Tibial nerve (tissue), 4 donors: ENCODE results near the gene ZBTB49. TPM values are rescaled to one million over a fixed set of nuclear protein-coding genes. Genes with fewer than 3 reads are reported as not detected.
"Not testable (repeated sequence)": the region's sequence is repeated elsewhere in the genome, so short reads cannot be mapped to it uniquely, and the experiment has no call there.

Experiments used
- DNase-seq, 2 donors: peaks; one replicate each; pipeline ENCODE4 v3.0.0-alpha.2; 2019; ENCODE audit warnings: low spot score in 2 of 2
- H3K27ac ChIP-seq, 4 donors: fragments of 200-600 bp; sonication (generic) in 3 of 4; one replicate each; pipeline ENCODE4 v1.5.1; 2017 to 2019; ENCODE audit warnings: mild to moderate bottlenecking in 1 of 4
- H3K27me3 ChIP-seq, 2 donors: fragments of 200-600 bp; sonication (generic) in 1 of 2; one replicate each; pipeline versions ENCODE4 v1.5.1 to v1.6.0; 2017 to 2019
- H3K36me3 ChIP-seq, 3 donors: fragments of 200-600 bp; sonication (generic); one replicate each; pipeline ENCODE4 v1.5.1; 2018 to 2019
- H3K4me1 ChIP-seq, 4 donors: fragments of 200-600 bp; sonication (generic) in 3 of 4; one replicate each; pipeline ENCODE4 v1.5.1; 2017 to 2019
- H3K4me3 ChIP-seq, 4 donors: fragments of 200-600 bp; sonication (generic) in 3 of 4; one replicate each; pipeline ENCODE4 v1.5.1; 2017 to 2019; ENCODE audit warnings: mild to moderate bottlenecking in 1 of 4, moderate library complexity in 1 of 4
- H3K9me3 ChIP-seq, 4 donors: fragments of 200-600 bp; sonication (generic) in 3 of 4; one replicate each; pipeline ENCODE4 v1.5.1; 2017 to 2019
- EP300 ChIP-seq, 2 donors: sonication (generic); formaldehyde crosslinking; IDR thresholded peaks; one replicate each; pipeline ENCODE4 v1.6.1; 2017; ENCODE audit warnings: antibody characterized with exemption in 2 of 2, mild to moderate bottlenecking in 1 of 2
- POLR2A ChIP-seq, 2 donors: fragments of 450-650 bp; IDR thresholded peaks; one replicate each; pipeline ENCODE4 v1.6.1; 2017; ENCODE audit warnings: antibody characterized with exemption in 2 of 2, mild to moderate bottlenecking in 2 of 2, moderate library complexity in 2 of 2
- WGBS, 2 donors: methylation state at CpG; one replicate each; pipeline ENCODE4 v1.1.5; 2018; 5-methylcytosine and 5-hydroxymethylcytosine counted together
- total RNA-seq, 4 donors: library from RNA; depleted of rRNA; stranded (reverse); fragments of >200 nt; gene quantifications; one replicate each; pipeline ENCODE4 v1.1.0, GENCODE V29; 2016
- TF ChIP-seq, protein P1 (sequence below), 5 experiments: fragments of 200-600 bp in 3 of 5; fragments of 450-650 bp in 2 of 5; sonication (generic) in 3 of 5; IDR thresholded peaks; one replicate each; pipeline ENCODE4 v1.5.1; 2016 to 2019; ENCODE audit warnings: antibody characterized with exemption in 5 of 5, mild to moderate bottlenecking in 3 of 5, moderate library complexity in 2 of 5

Gene ZBTB49
- total RNA-seq, 4 donors from 2014 or later = 5.1 to 28.4 (median 10.1) TPM

DNA sequence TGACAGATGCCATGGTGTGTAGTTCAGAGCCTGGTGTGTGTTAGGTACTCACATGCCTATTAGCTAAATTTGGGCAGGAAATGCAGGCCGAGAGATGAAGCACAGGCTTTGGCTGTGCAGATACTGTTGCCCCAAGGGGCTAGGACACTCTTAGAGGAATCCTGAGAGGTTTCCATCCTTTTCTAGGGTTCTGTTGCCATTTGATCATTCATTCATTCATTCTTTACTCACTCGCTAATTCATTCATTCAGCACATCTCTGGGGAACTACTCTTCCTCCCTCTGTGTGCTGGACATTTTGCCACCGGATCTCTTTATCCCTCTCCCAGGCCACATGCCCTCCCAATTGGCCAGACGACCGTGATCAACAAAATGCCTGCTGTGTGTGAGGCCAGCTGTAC lies 53.0 kb downstream of the ZBTB49 start:
- Histone ChIP-seq H3K27me3 (no peaks in the 10 kb centered on the region), H3K4me3 (no peak overlapping the region), H3K4me1 (no peaks in the 10 kb centered on the region), H3K9me3 (no peaks in the 10 kb centered on the region), H3K36me3 (no peaks in the 10 kb centered on the region), H3K27ac (no peak overlapping the region)
- 57 to 61% methylated on average over 5 of the region's 5 CpGs for WGBS, 2 donors
- no peak for DNase-seq
- TF ChIP-seq EP300 (IDR thresholded peaks at IDR 0.05) (no peak), POLR2A (IDR thresholded peaks at IDR 0.05) (no peak)
- TF ChIP-seq, protein P1, sequence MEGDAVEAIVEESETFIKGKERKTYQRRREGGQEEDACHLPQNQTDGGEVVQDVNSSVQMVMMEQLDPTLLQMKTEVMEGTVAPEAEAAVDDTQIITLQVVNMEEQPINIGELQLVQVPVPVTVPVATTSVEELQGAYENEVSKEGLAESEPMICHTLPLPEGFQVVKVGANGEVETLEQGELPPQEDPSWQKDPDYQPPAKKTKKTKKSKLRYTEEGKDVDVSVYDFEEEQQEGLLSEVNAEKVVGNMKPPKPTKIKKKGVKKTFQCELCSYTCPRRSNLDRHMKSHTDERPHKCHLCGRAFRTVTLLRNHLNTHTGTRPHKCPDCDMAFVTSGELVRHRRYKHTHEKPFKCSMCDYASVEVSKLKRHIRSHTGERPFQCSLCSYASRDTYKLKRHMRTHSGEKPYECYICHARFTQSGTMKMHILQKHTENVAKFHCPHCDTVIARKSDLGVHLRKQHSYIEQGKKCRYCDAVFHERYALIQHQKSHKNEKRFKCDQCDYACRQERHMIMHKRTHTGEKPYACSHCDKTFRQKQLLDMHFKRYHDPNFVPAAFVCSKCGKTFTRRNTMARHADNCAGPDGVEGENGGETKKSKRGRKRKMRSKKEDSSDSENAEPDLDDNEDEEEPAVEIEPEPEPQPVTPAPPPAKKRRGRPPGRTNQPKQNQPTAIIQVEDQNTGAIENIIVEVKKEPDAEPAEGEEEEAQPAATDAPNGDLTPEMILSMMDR (IDR thresholded peaks at IDR 0.05) = no peak

DNA sequence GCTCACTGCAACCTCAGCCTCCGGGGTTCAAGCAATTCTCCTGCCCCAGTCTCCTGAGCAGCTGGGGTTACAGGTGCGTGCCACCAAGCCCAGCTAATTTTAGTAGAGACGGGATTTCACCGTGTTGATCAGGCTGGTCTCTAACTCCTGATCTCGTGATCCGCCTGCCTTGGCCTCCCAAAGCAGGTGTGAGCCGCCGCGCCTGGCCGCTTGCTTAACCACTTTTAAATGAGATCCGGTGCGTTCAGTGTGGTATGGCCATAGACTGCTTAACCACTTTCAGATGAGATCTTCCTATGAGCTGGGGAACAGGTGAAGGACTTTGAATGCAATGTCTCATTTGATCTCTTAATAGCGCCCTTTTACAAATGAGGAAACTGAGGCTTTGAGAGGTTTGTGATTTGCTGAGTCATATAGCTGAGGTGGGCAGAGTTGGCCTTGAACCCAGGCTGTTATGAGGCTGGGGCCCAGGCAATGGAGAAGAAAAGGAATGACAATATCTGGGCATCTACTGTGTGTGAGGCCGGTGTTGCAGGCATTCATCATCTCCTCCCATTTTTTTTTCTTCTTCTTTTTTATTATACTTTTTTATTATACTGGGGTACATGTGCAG lies 55.0 kb downstream of the ZBTB49 start:
- DNase-seq = no peak
- WGBS, 2 donors = 89% methylated on average over 14 of the region's 14 CpGs
- Histone ChIP-seq H3K27ac (no peak overlapping the region), H3K4me3 (no peak overlapping the region), H3K9me3 (no peaks in the 10 kb centered on the region), H3K27me3 (no peaks in the 10 kb centered on the region), H3K36me3 (no peaks in the 10 kb centered on the region), H3K4me1 (no peaks in the 10 kb centered on the region)
- TF ChIP-seq EP300 (IDR thresholded peaks at IDR 0.05) = no peak
- TF ChIP-seq, protein P1 (IDR thresholded peaks at IDR 0.05) = no peak
- TF ChIP-seq POLR2A (IDR thresholded peaks at IDR 0.05) = no peak

DNA sequence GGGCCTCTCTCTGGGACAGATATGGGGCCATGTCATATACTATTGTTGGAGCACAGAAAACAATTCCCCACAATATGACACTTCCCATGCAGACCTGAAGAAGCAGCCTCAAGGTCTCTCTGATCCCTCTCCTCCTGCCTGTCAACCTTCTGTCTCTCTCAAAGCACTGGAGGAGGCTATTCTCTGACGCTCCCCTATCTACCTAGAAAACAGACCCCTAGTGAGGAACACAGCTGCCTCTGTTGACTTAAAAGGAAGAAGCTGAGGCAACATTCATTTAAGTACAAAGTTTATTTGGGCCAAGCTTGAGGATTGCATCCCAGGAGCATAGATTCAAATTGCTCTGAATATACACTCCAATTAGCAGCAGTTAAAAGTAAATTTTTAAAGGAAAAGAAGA lies 57.5 kb downstream of the ZBTB49 start:
- no peak overlapping the region for H3K4me3 ChIP-seq
- WGBS, 2 donors = 5 to 27% methylated on average over 1 of the region's 1 CpG
- no peak overlapping the region for H3K27ac ChIP-seq
- no peaks in the 10 kb centered on the region for H3K4me1 ChIP-seq
- no peak for DNase-seq
- no peaks in the 10 kb centered on the region for H3K27me3 ChIP-seq
- no peaks in the 10 kb centered on the region for H3K9me3 ChIP-seq
- H3K36me3 ChIP-seq = no peaks in the 10 kb centered on the region
- TF ChIP-seq, protein P1 (IDR thresholded peaks at IDR 0.05) = no peak

DNA sequence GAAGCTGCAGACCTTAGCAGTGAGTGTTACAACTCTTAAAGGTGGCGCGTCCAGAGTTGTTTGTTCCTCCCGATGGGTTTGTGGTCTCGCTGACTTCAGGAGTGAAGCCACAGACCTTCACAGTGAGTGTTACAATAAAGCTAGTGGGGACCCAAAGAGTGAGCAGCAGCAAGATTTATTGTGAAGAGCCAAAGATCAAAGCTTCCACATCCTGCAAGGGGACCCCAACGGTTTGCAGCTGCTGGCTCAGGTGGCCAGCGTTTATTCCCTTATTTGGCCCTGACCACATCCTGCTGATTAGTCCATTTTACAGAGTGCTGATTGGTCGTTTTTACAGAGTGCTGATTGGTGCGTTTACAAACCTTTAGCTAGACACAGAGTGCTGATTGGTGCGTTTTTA lies 58.5 kb downstream of the ZBTB49 start:
- H3K4me1 ChIP-seq, H3K36me3 ChIP-seq, H3K4me3 ChIP-seq, H3K27me3 ChIP-seq, H3K27ac ChIP-seq, H3K9me3 ChIP-seq, DNase-seq: not testable (repeated sequence)
- WGBS, 2 donors = 72 to 76% methylated on average over 9 of the region's 9 CpGs

DNA sequence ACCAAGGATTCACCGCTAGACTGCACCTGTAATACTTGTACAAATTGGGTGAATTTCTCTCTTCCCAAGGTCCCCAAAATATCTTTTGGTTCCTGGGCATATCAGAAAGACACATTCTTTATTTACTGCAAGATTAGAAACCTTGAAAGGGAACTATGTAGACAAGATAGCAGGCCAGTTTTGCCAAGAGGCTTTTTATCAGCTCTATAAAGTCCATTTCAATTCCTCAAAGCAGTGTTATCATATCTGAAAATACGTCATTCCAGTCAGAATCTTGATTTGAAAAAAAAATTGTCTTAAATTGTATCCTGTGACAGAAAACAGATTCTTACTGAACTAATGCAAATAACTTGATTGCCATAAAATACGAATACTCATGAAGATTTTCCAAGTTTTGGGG lies 59.8 kb downstream of the ZBTB49 start:
- no peak overlapping the region for H3K4me3 ChIP-seq
- no peaks in the 10 kb centered on the region for H3K4me1 ChIP-seq
- no peaks in the 10 kb centered on the region for H3K36me3 ChIP-seq
- DNase-seq = no peak
- H3K9me3 ChIP-seq = no peaks in the 10 kb centered on the region
- H3K27me3 ChIP-seq = no peaks in the 10 kb centered on the region
- 85 to 97% methylated on average over 3 of the region's 3 CpGs for WGBS, 2 donors
- H3K27ac ChIP-seq = no peak overlapping the region
- TF ChIP-seq EP300 (IDR thresholded peaks at IDR 0.05) = no peak
- TF ChIP-seq, protein P1 (IDR thresholded peaks at IDR 0.05) = no peak
- no peak for TF ChIP-seq POLR2A (IDR thresholded peaks at IDR 0.05)

DNA sequence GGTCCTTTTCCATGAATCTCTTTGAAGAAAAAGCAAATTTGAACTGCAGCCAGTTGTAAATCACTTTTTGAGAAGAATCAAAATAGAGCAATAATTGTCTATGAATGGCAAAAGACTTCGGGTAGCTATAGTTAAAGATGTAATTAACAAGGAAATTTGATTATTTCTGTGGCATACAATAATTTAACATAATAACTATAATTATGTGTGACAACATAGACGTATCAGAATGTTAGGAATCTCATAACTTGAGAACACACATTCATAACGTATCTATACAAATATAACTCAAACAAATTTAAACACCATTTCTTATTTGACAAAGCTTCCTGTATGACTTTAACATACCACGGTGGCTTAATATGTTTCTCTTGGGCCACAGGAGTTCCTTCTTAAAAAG lies 60.9 kb downstream of the ZBTB49 start:
- 53 to 57% methylated on average over 4 of the region's 4 CpGs for WGBS, 2 donors
- H3K27ac ChIP-seq = no peak overlapping the region
- no peaks in the 10 kb centered on the region for H3K9me3 ChIP-seq
- no peaks in the 10 kb centered on the region for H3K4me1 ChIP-seq
- no peaks in the 10 kb centered on the region for H3K36me3 ChIP-seq
- no peak overlapping the region for H3K4me3 ChIP-seq
- no peaks in the 10 kb centered on the region for H3K27me3 ChIP-seq
- no peak for DNase-seq
- no peak for TF ChIP-seq POLR2A (IDR thresholded peaks at IDR 0.05)
- TF ChIP-seq, protein P1 (IDR thresholded peaks at IDR 0.05) = no peak
- no peak for TF ChIP-seq EP300 (IDR thresholded peaks at IDR 0.05)
